Measurements from ENCODE around the gene CILP2.

DNA sequence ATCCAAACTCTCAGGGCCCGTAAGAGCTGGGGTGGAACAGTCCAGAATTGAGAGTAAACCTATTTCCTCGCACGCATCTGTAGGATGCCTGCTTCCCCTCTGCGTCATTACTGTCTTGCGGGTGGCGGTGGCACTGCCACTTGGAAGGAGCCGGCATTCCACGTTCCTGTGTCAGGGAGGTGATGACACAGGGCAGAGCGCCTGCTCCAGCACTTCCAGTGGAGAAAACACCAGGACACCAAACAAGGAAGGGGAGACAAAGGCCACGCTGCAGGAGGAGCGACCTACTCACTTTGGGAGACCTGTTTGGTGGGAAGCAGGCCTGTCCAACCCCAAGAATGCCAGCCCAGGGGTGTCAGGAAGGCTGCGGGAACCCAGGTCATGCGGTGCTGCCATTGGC lies 43.3 kb downstream of the CILP2 start:
- TF ChIP-seq, protein P1, sequence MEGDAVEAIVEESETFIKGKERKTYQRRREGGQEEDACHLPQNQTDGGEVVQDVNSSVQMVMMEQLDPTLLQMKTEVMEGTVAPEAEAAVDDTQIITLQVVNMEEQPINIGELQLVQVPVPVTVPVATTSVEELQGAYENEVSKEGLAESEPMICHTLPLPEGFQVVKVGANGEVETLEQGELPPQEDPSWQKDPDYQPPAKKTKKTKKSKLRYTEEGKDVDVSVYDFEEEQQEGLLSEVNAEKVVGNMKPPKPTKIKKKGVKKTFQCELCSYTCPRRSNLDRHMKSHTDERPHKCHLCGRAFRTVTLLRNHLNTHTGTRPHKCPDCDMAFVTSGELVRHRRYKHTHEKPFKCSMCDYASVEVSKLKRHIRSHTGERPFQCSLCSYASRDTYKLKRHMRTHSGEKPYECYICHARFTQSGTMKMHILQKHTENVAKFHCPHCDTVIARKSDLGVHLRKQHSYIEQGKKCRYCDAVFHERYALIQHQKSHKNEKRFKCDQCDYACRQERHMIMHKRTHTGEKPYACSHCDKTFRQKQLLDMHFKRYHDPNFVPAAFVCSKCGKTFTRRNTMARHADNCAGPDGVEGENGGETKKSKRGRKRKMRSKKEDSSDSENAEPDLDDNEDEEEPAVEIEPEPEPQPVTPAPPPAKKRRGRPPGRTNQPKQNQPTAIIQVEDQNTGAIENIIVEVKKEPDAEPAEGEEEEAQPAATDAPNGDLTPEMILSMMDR (conservative IDR thresholded peaks at IDR 0.05; ENCODE audit: low read depth, low read length) = no peak
- TF ChIP-seq EZH2 (IDR thresholded peaks at IDR 0.05; ENCODE audit: borderline replicate concordance, low read depth, low read length, poor library complexity, severe bottlenecking) = no peak
